Activated naive CD4-positive, alpha-beta T cell treated with anti-CD3 and anti-CD28 coated beads, Interleukin-2, amount 10 ng/mL, durations not matched to agents 7 days and 5 days (primary cell): Measurements from ENCODE around the gene WDR35.

Source experiments
- CTCF ChIA-PET: fragments of 350-600 bp; sonication (Branson Sonifier 250); formaldehyde crosslinking; loops from one replicate; lab custom pipeline; 2021; ENCODE audit warnings: antibody characterized with exemption; lab: Charles Lee
- DNase-seq: peaks from one replicate; pipeline ENCODE4 v3.0.0-alpha.2; 2020
- H3K27ac Mint-ChIP-seq: one replicate; pipeline ENCODE4 v1.8.0; 2021; ENCODE audit warnings: mild to moderate bottlenecking, moderate library complexity, mixed read lengths
- H3K27me3 Mint-ChIP-seq: one replicate; pipeline ENCODE4 v1.8.0; 2021; ENCODE audit warnings: mild to moderate bottlenecking, mixed read lengths
- H3K36me3 Mint-ChIP-seq: one replicate; pipeline ENCODE4 v1.8.0; 2021; ENCODE audit warnings: mixed read lengths
- H3K4me1 Mint-ChIP-seq: one replicate; pipeline ENCODE4 v1.8.0; 2021; ENCODE audit warnings: mixed read lengths
- H3K4me3 Mint-ChIP-seq: one replicate; pipeline ENCODE4 v1.8.0; 2021; ENCODE audit warnings: mild to moderate bottlenecking, moderate library complexity, mixed read lengths
- H3K9me3 Mint-ChIP-seq: one replicate; pipeline ENCODE4 v1.8.0; 2021; ENCODE audit warnings: mixed read lengths

Gene WDR35

DNA sequence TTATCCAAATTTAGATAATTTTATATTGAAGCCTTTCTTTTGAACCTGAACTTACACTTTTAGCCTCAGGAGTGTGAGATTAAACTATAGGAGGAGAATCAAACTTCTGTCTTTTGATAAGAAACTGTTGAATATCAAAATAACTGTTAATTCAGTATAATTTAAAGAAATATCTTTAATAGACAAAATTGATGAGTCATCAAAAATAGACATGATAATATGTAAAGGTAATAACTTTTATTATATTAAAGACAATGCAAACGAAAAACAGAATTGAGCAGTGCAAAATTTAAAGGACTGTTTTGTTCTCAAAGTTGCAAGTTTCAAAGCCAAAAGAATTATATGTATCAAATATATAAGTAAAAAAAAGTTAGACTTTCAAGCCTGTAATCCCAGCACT is 2.0 kb upstream of the WDR35 start:
- H3K36me3 Mint-ChIP-seq = no peaks in the 10 kb centered on the region
- CTCF ChIA-PET = interaction anchor here (0.5 kb wide), 1 partner anchor 15 kb away, joined by 4 read pairs; no protein-coding TSS in a partner anchor
- no peak overlapping the region for H3K4me3 Mint-ChIP-seq
- peaks cover 35% of the 10 kb centered on the region for H3K27me3 Mint-ChIP-seq
- DNase-seq = no peak
- H3K27ac Mint-ChIP-seq = no peak overlapping the region
- H3K9me3 Mint-ChIP-seq = no peaks in the 10 kb centered on the region
- peaks cover 31% of the 10 kb centered on the region for H3K4me1 Mint-ChIP-seq

DNA sequence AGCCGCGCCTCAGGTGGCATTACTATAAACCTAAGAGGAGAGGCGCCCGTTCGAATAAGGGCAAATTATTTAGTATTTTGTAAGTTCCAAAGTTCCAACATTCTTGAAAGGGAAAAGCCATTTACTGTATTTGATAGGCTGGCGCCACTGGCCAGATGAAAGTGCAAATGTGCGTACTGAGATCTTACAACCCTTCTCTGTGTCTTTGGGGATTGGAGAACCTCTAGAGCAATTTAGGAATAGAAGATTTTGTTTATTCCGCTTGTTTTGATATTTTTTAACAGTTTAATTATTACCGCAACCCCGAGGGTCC is 467 bp upstream of the WDR35 start:
- peaks cover 30% of the 10 kb centered on the region for H3K27me3 Mint-ChIP-seq
- peaks cover 1% of the 10 kb centered on the region for H3K36me3 Mint-ChIP-seq
- no peak for DNase-seq
- CTCF ChIA-PET = interaction anchor here (1.5 kb wide), 1 partner anchor 91 kb away, joined by 3 read pairs; no protein-coding TSS in a partner anchor
- no peaks in the 10 kb centered on the region for H3K9me3 Mint-ChIP-seq
- no peak overlapping the region for H3K27ac Mint-ChIP-seq
- peak overlapping the region; percentile 81 for H3K4me3 Mint-ChIP-seq
- peaks cover 31% of the 10 kb centered on the region for H3K4me1 Mint-ChIP-seq

- H3K4me1 Mint-ChIP-seq = peaks cover 31% of the 10 kb centered on the region
- DNase-seq = no peak
- peaks cover 27% of the 10 kb centered on the region for H3K27me3 Mint-ChIP-seq
- no peaks in the 10 kb centered on the region for H3K9me3 Mint-ChIP-seq
- H3K4me3 Mint-ChIP-seq = peak overlapping the region; percentile 81
- peaks cover 1% of the 10 kb centered on the region for H3K36me3 Mint-ChIP-seq
- H3K27ac Mint-ChIP-seq = peak overlapping the region; percentile 64
- CTCF ChIA-PET = interaction anchor here (1.5 kb wide), 1 partner anchor 90 kb away, joined by 3 read pairs; no protein-coding TSS in a partner anchor
Observed at GRCh38 chr2:19989342-19989666, 601 bp downstream of the WDR35 start.

DNA sequence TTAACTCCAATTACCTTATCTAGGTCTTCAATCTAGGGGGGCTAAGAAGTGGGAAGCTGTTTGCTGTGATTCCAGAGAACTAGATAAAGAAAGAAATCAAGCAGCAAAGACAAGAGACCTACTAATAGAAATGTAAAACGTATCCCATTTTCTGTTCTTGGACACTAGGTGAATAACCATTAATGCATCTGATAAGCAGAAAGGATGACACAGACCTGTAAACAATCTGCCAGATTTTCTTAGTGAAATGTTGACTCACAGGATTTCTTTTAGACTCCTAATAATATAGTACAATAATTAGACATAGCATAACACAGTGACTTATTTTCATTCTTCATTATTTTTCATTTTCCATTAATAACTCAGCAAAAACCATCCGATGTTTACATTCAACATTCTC is 1.3 kb downstream of the WDR35 start:
- Mint-ChIP-seq H3K9me3 (no peaks in the 10 kb centered on the region), H3K27me3 (peaks cover 27% of the 10 kb centered on the region), H3K4me1 (peaks cover 31% of the 10 kb centered on the region), H3K36me3 (peaks cover 1% of the 10 kb centered on the region), H3K27ac (no peak overlapping the region), H3K4me3 (peak overlapping the region; percentile 81)
- DNase-seq = no peak
- CTCF ChIA-PET = no interaction called here

DNA sequence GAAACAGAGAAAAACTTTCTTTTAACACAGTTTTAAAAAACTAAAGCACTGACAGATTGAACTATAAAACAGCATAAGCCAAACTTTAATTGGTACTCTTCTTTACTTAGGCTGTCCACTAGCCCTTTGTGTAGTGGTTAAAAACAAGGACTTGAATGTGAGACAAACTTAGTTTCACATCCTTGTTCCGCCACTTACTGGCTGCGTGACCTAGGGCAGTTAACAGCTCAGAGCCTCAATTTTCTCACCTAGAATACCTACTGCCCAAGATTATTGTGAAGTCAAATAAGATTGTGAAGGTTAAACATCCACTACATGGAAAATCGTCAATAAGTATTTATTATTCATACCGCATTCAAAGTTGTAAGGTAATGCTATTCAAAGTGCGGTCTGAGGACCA is 2.0 kb downstream of the WDR35 start:
- H3K4me1 Mint-ChIP-seq = peaks cover 31% of the 10 kb centered on the region
- H3K4me3 Mint-ChIP-seq = no peak overlapping the region
- peaks cover 22% of the 10 kb centered on the region for H3K27me3 Mint-ChIP-seq
- no peak for DNase-seq
- H3K27ac Mint-ChIP-seq = no peak overlapping the region
- CTCF ChIA-PET = interaction anchor here (0.6 kb wide), 1 partner anchor 466 kb away, joined by 3 read pairs; no protein-coding TSS in a partner anchor
- peaks cover 1% of the 10 kb centered on the region for H3K36me3 Mint-ChIP-seq
- no peaks in the 10 kb centered on the region for H3K9me3 Mint-ChIP-seq

DNA sequence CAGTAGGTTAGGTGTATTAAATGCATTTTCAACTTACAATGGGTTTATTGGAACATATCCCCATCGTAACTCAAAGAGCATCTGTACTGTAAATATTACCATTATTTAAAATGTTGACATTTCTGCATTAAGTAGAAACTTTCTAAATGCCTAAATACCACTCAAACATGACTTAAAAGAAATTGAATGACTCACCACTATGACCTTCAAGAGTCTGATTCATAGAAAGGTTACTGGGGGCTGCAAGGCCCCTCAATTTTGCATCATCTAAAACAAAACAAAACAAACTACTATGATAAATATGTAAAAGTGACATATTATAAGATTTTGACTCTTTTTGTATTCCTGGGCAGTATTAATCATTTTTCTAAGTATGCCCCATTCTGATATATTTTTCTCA is 7.6 kb downstream of the WDR35 start:
- H3K4me1 Mint-ChIP-seq = peaks cover 4% of the 10 kb centered on the region
- no peak overlapping the region for H3K27ac Mint-ChIP-seq
- DNase-seq = no peak
- no peaks in the 10 kb centered on the region for H3K27me3 Mint-ChIP-seq
- no peak overlapping the region for H3K4me3 Mint-ChIP-seq
- no peaks in the 10 kb centered on the region for H3K9me3 Mint-ChIP-seq
- peaks cover 1% of the 10 kb centered on the region for H3K36me3 Mint-ChIP-seq
- CTCF ChIA-PET = interaction anchor here (1.8 kb wide), 1 partner anchor 116 kb away, joined by 4 read pairs; no protein-coding TSS in a partner anchor

DNA sequence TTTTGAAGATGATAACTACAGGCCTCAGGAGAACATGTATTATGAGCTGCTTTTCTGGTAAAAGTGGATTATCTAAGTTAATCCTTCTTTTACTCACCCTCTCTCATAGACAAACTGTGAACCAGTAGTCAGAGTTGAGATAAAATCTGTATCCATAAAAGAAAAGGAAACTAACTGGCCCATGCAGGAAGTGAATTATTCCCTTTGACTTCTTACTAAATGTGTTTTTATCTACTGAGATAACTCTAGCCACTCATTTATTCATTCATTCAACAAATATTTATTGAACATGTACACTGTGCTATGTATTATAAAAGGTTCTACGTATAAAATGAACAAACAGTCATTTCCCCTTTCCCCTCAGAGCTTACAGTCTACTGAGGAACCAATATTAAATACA is 10.0 kb downstream of the WDR35 start:
- H3K27ac Mint-ChIP-seq = no peak overlapping the region
- no peaks in the 10 kb centered on the region for H3K9me3 Mint-ChIP-seq
- H3K4me1 Mint-ChIP-seq = peaks cover 4% of the 10 kb centered on the region
- H3K4me3 Mint-ChIP-seq = no peak overlapping the region
- DNase-seq = no peak
- CTCF ChIA-PET = no interaction called here
- H3K36me3 Mint-ChIP-seq = peaks cover under 1% of the 10 kb centered on the region
- no peaks in the 10 kb centered on the region for H3K27me3 Mint-ChIP-seq

DNA sequence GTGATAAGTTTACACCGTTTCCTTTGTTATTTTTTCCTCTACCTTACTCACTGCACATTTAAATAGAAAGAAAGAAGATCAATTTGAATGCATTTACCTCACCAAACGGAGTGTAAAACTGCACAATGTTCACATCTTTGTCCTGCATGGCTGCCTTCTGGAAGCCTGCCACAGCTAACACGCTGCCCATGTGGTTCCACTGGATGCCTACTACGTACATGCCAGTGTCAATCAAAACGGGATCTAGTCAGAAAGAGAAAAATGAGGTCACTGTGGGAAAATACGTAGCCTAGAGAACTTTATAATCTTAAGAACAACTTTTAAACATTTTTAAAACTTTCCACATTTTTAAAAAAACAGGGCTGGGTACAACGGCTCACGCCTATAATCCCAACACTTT is 16.4 kb downstream of the WDR35 start:
- DNase-seq = no peak
- Mint-ChIP-seq H3K27ac (no peak overlapping the region), H3K27me3 (no peaks in the 10 kb centered on the region), H3K36me3 (peaks cover 5% of the 10 kb centered on the region), H3K4me1 (peaks cover 11% of the 10 kb centered on the region), H3K9me3 (no peaks in the 10 kb centered on the region), H3K4me3 (no peak overlapping the region)
- CTCF ChIA-PET = interaction anchor here (0.6 to 0.9 kb wide), 2 partner anchors 11 to 15 kb away, joined by 3 to 4 read pairs; no protein-coding TSS in a partner anchor

DNA sequence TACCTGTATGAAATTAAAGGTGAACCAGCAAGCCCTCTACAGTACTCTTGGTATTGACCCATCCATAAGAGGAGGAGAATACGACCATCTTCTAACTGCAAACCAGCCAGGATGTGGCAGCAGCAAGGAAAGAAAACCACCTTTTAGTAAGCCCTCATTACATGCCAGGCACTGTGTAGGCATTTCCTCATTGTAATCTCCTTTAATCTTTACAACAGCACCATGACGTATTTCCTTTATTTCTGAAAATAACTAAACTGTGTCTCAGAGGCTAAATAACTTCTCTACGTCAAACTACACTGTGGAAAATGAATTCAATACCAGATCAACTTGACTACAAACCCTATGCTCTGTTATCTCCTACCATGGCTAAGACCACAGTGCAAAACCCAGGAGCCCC is 18.2 kb downstream of the WDR35 start:
- Mint-ChIP-seq H3K27ac (peak overlapping the region; percentile 67), H3K36me3 (peaks cover 5% of the 10 kb centered on the region), H3K27me3 (no peaks in the 10 kb centered on the region), H3K9me3 (no peaks in the 10 kb centered on the region), H3K4me3 (no peak overlapping the region), H3K4me1 (peaks cover 11% of the 10 kb centered on the region)
- no peak for DNase-seq
- CTCF ChIA-PET = interaction anchor here (0.8 to 1.1 kb wide), 2 partner anchors 15 to 44 kb away, joined by 3 to 5 read pairs; no protein-coding TSS in a partner anchor

DNA sequence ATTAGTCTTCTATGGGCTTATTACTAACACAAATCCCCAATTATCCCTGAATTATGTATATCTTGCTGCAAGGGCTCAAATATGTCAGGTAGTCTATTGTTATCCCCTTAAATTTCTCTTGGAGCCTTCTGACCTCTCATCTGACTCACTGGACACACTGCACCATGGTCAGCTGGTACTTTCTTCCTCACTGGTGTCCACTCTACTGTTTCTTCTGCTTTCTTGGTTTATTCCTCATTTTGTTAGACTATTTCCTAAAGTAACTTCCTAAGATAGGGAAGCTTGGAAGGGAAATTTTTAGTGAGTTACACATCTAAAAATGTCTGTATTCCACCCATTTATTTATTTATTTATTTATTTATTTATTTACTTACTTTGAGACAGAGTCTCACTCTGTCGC is 26.5 kb downstream of the WDR35 start:
- Mint-ChIP-seq H3K4me1 (no peaks in the 10 kb centered on the region), H3K27me3 (no peaks in the 10 kb centered on the region), H3K36me3 (no peaks in the 10 kb centered on the region), H3K4me3 (no peak overlapping the region), H3K9me3 (no peaks in the 10 kb centered on the region), H3K27ac (no peak overlapping the region)
- DNase-seq = no peak
- CTCF ChIA-PET = no interaction called here

DNA sequence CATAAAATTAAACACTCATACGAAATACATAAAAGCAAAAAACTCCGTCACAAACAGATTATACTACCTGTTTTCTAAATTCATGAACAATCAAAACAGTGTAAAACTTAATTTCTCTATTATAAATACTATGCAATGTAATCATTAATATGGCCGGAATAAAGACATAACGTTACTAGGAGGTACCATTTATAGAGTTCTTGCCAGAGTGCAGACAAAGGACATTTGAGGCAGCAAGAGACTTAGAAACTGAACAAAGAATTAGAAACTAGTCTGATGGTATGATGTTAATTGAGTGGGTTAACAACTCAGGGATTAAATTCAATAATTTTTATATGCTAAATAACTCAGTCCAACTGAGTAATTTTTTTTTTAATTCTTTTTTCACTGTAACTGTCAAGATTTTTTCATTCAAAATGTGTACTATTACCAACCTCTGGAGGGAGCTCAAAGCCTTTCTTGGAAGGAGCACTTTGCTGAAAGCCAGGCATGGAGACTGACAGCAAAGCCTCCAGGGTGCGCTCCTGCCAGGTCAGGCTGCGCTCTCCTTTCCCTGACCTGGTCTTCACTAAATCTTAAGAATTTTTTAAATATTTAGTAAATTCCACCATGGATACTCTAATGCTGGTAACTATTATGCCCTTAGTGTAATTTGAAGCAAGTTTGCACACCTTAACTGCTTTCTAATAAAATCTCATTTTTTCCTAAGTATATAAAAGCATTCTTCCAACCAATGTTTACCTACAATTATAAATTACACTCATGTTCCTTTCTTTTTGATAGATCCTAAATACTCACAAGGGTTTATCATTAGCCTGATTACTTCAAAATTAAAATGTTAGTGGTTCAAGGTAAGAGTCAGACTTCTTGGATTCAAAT is 34.1 kb downstream of the WDR35 start:
- no peak overlapping the region for H3K4me3 Mint-ChIP-seq
- H3K27ac Mint-ChIP-seq = no peak overlapping the region
- peak; percentile 66 for DNase-seq
- CTCF ChIA-PET = interaction anchor here (0.8 to 2.2 kb wide), 16 partner anchors 9 to 150 kb away, joined by 3 to 16 read pairs (median 4); no protein-coding TSS in a partner anchor
- H3K9me3 Mint-ChIP-seq = no peaks in the 10 kb centered on the region
- no peaks in the 10 kb centered on the region for H3K27me3 Mint-ChIP-seq
- H3K36me3 Mint-ChIP-seq = no peaks in the 10 kb centered on the region
- H3K4me1 Mint-ChIP-seq = no peaks in the 10 kb centered on the region

DNA sequence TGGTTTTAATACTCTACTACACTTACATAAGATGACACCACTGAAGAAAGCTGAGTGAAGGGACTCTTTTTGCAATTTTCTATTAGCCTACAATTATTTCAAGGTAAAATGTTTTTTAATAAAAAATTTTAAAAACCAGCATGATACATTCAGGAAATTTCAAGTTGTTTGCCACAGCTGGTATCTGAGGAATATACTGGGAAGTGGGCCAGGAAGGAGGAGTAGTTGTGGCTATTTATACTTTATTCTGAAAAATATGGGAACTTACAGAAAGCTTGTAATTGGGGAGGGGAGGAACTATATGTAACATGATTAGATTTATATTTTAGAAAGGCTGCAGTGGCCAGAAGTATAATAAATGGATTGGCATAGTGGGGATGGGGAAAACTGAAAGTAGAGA is 40.8 kb downstream of the WDR35 start:
- H3K36me3 Mint-ChIP-seq = no peaks in the 10 kb centered on the region
- no peak for DNase-seq
- no peak overlapping the region for H3K27ac Mint-ChIP-seq
- no peaks in the 10 kb centered on the region for H3K4me1 Mint-ChIP-seq
- no peaks in the 10 kb centered on the region for H3K27me3 Mint-ChIP-seq
- no peaks in the 10 kb centered on the region for H3K9me3 Mint-ChIP-seq
- CTCF ChIA-PET = no interaction called here
- H3K4me3 Mint-ChIP-seq = no peak overlapping the region

DNA sequence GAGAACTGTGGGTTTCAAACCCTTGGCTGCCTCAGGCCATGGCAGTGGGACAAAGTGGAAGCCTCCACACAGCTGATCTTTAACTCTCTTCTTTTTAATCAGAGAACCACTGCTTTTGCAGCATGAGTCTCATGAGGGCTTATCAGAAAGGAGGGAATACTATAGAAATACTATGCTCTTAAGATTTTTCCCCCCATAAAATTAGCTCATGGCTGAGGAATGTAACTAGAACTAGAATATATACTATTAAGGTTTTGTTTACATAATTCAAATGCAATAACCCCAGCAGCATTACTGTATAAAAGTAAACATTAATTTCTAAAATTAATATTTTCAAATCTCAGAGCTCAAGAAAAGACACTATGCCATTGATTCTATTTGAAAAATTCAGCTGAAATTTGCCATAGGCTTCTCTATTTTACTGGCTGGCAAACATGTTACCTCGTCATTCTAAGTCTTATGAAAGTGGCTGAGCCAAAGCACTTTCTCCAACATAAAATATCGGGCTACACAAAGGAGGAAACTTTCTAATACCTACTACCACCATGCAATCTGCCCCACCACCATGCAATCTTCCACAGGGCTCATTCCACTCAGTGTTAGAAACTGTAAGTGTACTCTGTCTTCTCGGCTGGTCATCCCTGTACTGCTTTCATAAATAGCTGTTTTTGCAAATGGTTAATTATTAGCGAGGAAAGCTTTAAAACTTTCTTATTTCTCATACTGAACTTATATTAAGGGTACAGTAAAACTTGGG is 42.5 kb downstream of the WDR35 start:
- CTCF ChIA-PET = interaction anchor here (2.4 kb wide), 1 partner anchor 8 kb away, joined by 10 read pairs; no protein-coding TSS in a partner anchor
- no peak overlapping the region for H3K4me3 Mint-ChIP-seq

GRCh38 chr2:19944205-19944845 is 45.6 kb downstream of the WDR35 start:
- Mint-ChIP-seq H3K36me3 (no peaks in the 10 kb centered on the region), H3K27ac (no peak overlapping the region), H3K27me3 (no peaks in the 10 kb centered on the region), H3K9me3 (no peaks in the 10 kb centered on the region), H3K4me1 (no peaks in the 10 kb centered on the region), H3K4me3 (no peak overlapping the region)
- CTCF ChIA-PET = no interaction called here
- DNase-seq = no peak

More for the DNA sequence above, 42.5 kb downstream of the WDR35 start:
- Mint-ChIP-seq H3K9me3 (no peaks in the 10 kb centered on the region), H3K27ac (no peak overlapping the region), H3K4me1 (no peaks in the 10 kb centered on the region), H3K27me3 (no peaks in the 10 kb centered on the region), H3K36me3 (no peaks in the 10 kb centered on the region)
- no peak for DNase-seq
